MM.1S (cell line): ENCODE data around the gene ANO2.

Experiments
- DNase-seq: peaks from one replicate; pipeline ENCODE4 v3.0.0-alpha.2; 2015
- H2AFZ ChIP-seq: fragments of 300-600 bp; sonication (generic); 2 replicates; pipeline ENCODE4 v1.6.0; 2016; ENCODE audit warnings: antibody characterized with exemption, low read length
- H3F3A ChIP-seq: fragments of 300-600 bp; sonication (generic); 2 replicates; pipeline ENCODE4 v1.6.1; 2016; ENCODE audit warnings: mild to moderate bottlenecking, antibody characterized with exemption, low read length, moderate library complexity, mixed read lengths; ENCODE audit not compliant: insufficient read depth
- H3K27ac ChIP-seq: fragments of 300-600 bp; sonication (generic); 2 replicates; pipeline ENCODE4 v1.5.1; 2016; ENCODE audit warnings: mild to moderate bottlenecking, low read length
- H3K27me3 ChIP-seq: fragments of 300-600 bp; sonication (generic); replicated peaks from 2 replicates; pipeline ENCODE4 v1.6.0; 2016; ENCODE audit warnings: low read length; ENCODE audit not compliant: insufficient read depth
- H3K36me3 ChIP-seq: fragments of 300-600 bp; sonication (generic); replicated peaks from 2 replicates; pipeline ENCODE4 v1.6.1; 2016; ENCODE audit warnings: mild to moderate bottlenecking, low read length, mixed read lengths; ENCODE audit not compliant: insufficient read depth
- H3K4me1 ChIP-seq: fragments of 300-600 bp; sonication (generic); 2 replicates; pipeline ENCODE4 v1.6.1; 2016; ENCODE audit warnings: low read length, mixed read lengths
- H3K4me2 ChIP-seq: fragments of 300-600 bp; sonication (generic); 2 replicates; pipeline ENCODE4 v1.6.0; 2016; ENCODE audit warnings: low read depth, low read length
- H3K4me3 ChIP-seq: fragments of 300-600 bp; sonication (generic); 2 replicates; pipeline ENCODE4 v1.5.1; 2016; ENCODE audit warnings: low read length, mixed read lengths
- H3K79me2 ChIP-seq: fragments of 300-600 bp; sonication (generic); 2 replicates; pipeline ENCODE4 v1.6.1; 2016; ENCODE audit warnings: mixed run types, low read length, mixed read lengths
- H3K9ac ChIP-seq: fragments of 300-600 bp; sonication (generic); 2 replicates; pipeline ENCODE4 v1.6.1; 2016; ENCODE audit warnings: low read length, mixed read lengths
- H3K9me2 ChIP-seq: fragments of 300-600 bp; sonication (generic); replicated peaks from 2 replicates; pipeline ENCODE4 v1.6.1; 2016; ENCODE audit warnings: mild to moderate bottlenecking, low read length, mixed read lengths; ENCODE audit not compliant: insufficient read depth
- H3K9me3 ChIP-seq: fragments of 300-600 bp; sonication (generic); replicated peaks from 2 replicates; pipeline ENCODE4 v1.6.1; 2016; ENCODE audit warnings: mild to moderate bottlenecking, low read length, mixed read lengths; ENCODE audit not compliant: insufficient read depth
- H4K20me1 ChIP-seq: fragments of 300-600 bp; sonication (generic); 2 replicates; pipeline ENCODE4 v1.6.1; 2016; ENCODE audit warnings: mild to moderate bottlenecking, low read length, moderate library complexity, mixed read lengths; ENCODE audit not compliant: insufficient read depth
- EZH2 ChIP-seq: fragments of 300-600 bp; sonication (generic); optimal IDR thresholded peaks from 2 replicates; pipeline ENCODE3; 2017; ENCODE audit warnings: low read depth, mild to moderate bottlenecking, antibody characterized with exemption, low read length, mixed read lengths
- EZH2phosphoT487 ChIP-seq: fragments of 300-600 bp; sonication (generic); IDR thresholded peaks from 2 replicates; pipeline ENCODE4 v1.6.1; 2018; ENCODE audit warnings: antibody characterized with exemption, low read length
- TF ChIP-seq, protein P1 (sequence below): fragments of 300-600 bp; sonication (generic); IDR thresholded peaks from 2 replicates; pipeline ENCODE4 v1.5.1; 2016; ENCODE audit warnings: antibody characterized with exemption, low read length, mixed read lengths

ANO2 gene

DNA sequence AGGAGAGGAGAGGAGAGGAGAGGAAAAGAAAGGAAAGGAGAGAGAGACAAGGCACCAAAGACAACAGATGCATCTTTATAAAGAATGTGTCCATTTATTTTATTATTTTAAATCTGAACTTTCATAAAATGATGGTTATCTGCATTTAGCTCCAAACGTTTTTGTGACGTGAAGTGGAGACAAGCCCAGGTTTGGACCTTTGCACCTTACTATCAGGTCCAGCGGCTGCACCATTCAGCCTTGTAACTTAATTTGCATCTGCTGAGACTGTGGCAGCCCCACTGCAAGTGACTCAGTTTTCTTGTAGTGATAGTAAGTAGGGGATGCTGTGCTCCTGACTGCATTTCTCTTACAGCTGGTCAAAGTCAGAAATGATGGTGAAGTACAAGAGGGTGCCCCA is 382.5 kb downstream of the ANO2 start:
- no peaks in the 10 kb centered on the region for H4K20me1 ChIP-seq
- no peak overlapping the region for H2AFZ ChIP-seq
- no peaks in the 10 kb centered on the region for H3K36me3 ChIP-seq
- DNase-seq: no peak
- H3K9me2 ChIP-seq: no peaks in the 10 kb centered on the region
- no peak overlapping the region for H3K4me3 ChIP-seq
- H3K9ac ChIP-seq: no peak overlapping the region
- no peaks in the 10 kb centered on the region for H3F3A ChIP-seq
- no peak overlapping the region for H3K27ac ChIP-seq
- H3K79me2 ChIP-seq: no peaks in the 10 kb centered on the region
- H3K4me1 ChIP-seq: no peaks in the 10 kb centered on the region
- no peaks in the 10 kb centered on the region for H3K27me3 ChIP-seq
- H3K4me2 ChIP-seq: no peak overlapping the region
- TF ChIP-seq, protein P1, sequence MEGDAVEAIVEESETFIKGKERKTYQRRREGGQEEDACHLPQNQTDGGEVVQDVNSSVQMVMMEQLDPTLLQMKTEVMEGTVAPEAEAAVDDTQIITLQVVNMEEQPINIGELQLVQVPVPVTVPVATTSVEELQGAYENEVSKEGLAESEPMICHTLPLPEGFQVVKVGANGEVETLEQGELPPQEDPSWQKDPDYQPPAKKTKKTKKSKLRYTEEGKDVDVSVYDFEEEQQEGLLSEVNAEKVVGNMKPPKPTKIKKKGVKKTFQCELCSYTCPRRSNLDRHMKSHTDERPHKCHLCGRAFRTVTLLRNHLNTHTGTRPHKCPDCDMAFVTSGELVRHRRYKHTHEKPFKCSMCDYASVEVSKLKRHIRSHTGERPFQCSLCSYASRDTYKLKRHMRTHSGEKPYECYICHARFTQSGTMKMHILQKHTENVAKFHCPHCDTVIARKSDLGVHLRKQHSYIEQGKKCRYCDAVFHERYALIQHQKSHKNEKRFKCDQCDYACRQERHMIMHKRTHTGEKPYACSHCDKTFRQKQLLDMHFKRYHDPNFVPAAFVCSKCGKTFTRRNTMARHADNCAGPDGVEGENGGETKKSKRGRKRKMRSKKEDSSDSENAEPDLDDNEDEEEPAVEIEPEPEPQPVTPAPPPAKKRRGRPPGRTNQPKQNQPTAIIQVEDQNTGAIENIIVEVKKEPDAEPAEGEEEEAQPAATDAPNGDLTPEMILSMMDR: no peak
- TF ChIP-seq EZH2phosphoT487 (no peak), EZH2 (no peak)
- H3K9me3 ChIP-seq: no peaks in the 10 kb centered on the region

- DNase-seq: no peak
- H3K36me3 ChIP-seq: no peaks in the 10 kb centered on the region
- H3K4me1 ChIP-seq: no peaks in the 10 kb centered on the region
- no peaks in the 10 kb centered on the region for H3K9me2 ChIP-seq
- H4K20me1 ChIP-seq: no peaks in the 10 kb centered on the region
- TF ChIP-seq, protein P1: no peak
- no peaks in the 10 kb centered on the region for H3K27me3 ChIP-seq
- no peaks in the 10 kb centered on the region for H3K79me2 ChIP-seq
- no peaks in the 10 kb centered on the region for H3F3A ChIP-seq
- H3K9me3 ChIP-seq: no peaks in the 10 kb centered on the region
- no peak overlapping the region for H3K4me2 ChIP-seq
- no peak overlapping the region for H3K27ac ChIP-seq
- no peak overlapping the region for H3K4me3 ChIP-seq
- no peak overlapping the region for H2AFZ ChIP-seq
- H3K9ac ChIP-seq: no peak overlapping the region
These were observed 383.2 kb downstream of the ANO2 start for GRCh38 chr12:5561846-5562245.

GRCh38 chr12:5561057-5561456 is 384.0 kb downstream of the ANO2 start:
- H3F3A ChIP-seq: no peaks in the 10 kb centered on the region
- no peak for DNase-seq
- TF ChIP-seq EZH2phosphoT487 (no peak), EZH2 (no peak)
- TF ChIP-seq, protein P1: no peak
- no peaks in the 10 kb centered on the region for H3K79me2 ChIP-seq
- no peak overlapping the region for H2AFZ ChIP-seq
- no peaks in the 10 kb centered on the region for H3K4me1 ChIP-seq
- no peak overlapping the region for H3K4me3 ChIP-seq
- no peaks in the 10 kb centered on the region for H3K27me3 ChIP-seq
- H4K20me1 ChIP-seq: no peaks in the 10 kb centered on the region
- H3K4me2 ChIP-seq: no peak overlapping the region
- H3K27ac ChIP-seq: no peak overlapping the region
- H3K9me3 ChIP-seq: no peaks in the 10 kb centered on the region
- H3K9ac ChIP-seq: no peak overlapping the region
- no peaks in the 10 kb centered on the region for H3K36me3 ChIP-seq
- no peaks in the 10 kb centered on the region for H3K9me2 ChIP-seq
